IMR-90 (cell line): ENCODE measurements around the gene C11orf71. TPM values are rescaled to one million over a fixed set of nuclear protein-coding genes. Genes with fewer than 3 reads are reported as not detected.

ENCODE experiments used
- ATAC-seq: fragments of 200-7000 bp; cut with Tn5 transposase; 2 replicates; pipeline ENCODE4 v1.9.1; 2020; ENCODE audit warnings: low read depth, mild to moderate bottlenecking, moderate library complexity
- BruUV-seq: library from RNA; stranded (reverse); fragments of 400-500 nt; replicated peaks from 2 replicates; lab custom pipeline; 2021; lab: Mats Ljungman, UMichigan
- CTCF ChIA-PET: fragments of 300-600 bp; formaldehyde crosslinking; extraction: SDS; loops from one replicate; lab custom pipeline; 2021; ENCODE audit warnings: antibody characterized with exemption; lab: Yijun Ruan, JAX
- POLR2A ChIA-PET: fragments of 300-600 bp; sonication (Branson Sonifier 250); formaldehyde crosslinking; loops from one replicate; lab custom pipeline; 2022; ENCODE audit warnings: antibody characterized with exemption; ENCODE audit not compliant: unreplicated experiment; lab: Charles Lee
- DNase-seq: peaks from one replicate; pipeline ENCODE4 v3.0.0; 2013
- H2AFZ ChIP-seq: replicated peaks from 2 replicates; pipeline ENCODE3; 2013; ENCODE audit warnings: low read length, mild to moderate bottlenecking; ENCODE audit not compliant: poor library complexity
- H2AK5ac ChIP-seq: 2 replicates; pipeline ENCODE4 v1.6.1; 2013; ENCODE audit warnings: low read depth, low read length, inconsistent platforms
- H2AK9ac ChIP-seq: replicated peaks from 2 replicates; pipeline ENCODE3; 2013; ENCODE audit warnings: mild to moderate bottlenecking, low read depth, low read length, moderate library complexity; ENCODE audit not compliant: poor library complexity
- H2BK120ac ChIP-seq: 2 replicates; pipeline ENCODE4 v1.6.1; 2013; ENCODE audit warnings: low read depth, low read length, inconsistent platforms
- H2BK15ac ChIP-seq: 3 replicates; pipeline ENCODE4 v1.6.1; 2013; ENCODE audit warnings: low read depth, low read length, inconsistent platforms
- H2BK20ac ChIP-seq: 2 replicates; pipeline ENCODE4 v1.6.1; 2013; ENCODE audit warnings: low read depth, mild to moderate bottlenecking, inconsistent platforms, low read length, moderate library complexity
- H2BK5ac ChIP-seq: 2 replicates; pipeline ENCODE4 v1.6.1; 2013; ENCODE audit warnings: mild to moderate bottlenecking, low read depth, low read length, inconsistent platforms; ENCODE audit not compliant: poor library complexity, severe bottlenecking
- H3K14ac ChIP-seq: replicated peaks from 2 replicates; pipeline ENCODE4 v1.6.1; 2013; ENCODE audit warnings: low read depth, low read length, inconsistent platforms
- H3K18ac ChIP-seq: 2 replicates; pipeline ENCODE4 v1.6.1; 2013; ENCODE audit warnings: low read depth, low read length, control low read depth
- H3K23ac ChIP-seq: 2 replicates; pipeline ENCODE4 v1.6.1; 2013; ENCODE audit warnings: low read depth, low read length, inconsistent platforms
- H3K27ac ChIP-seq: 2 replicates; pipeline ENCODE4 v1.5.1; 2013; ENCODE audit warnings: mild to moderate bottlenecking, control low read depth, low read length; ENCODE audit not compliant: insufficient read depth
- H3K27me3 ChIP-seq: 2 replicates; pipeline ENCODE4 v1.6.1; 2013; ENCODE audit warnings: low read length; ENCODE audit not compliant: control insufficient read depth, insufficient read depth
- H3K36me3 ChIP-seq: 2 replicates; pipeline ENCODE4 v1.6.1; 2013; ENCODE audit warnings: low read length, mixed read lengths; ENCODE audit not compliant: control insufficient read depth, insufficient read depth
- H3K4ac ChIP-seq: 2 replicates; pipeline ENCODE4 v1.6.1; 2013; ENCODE audit warnings: low read depth, low read length, inconsistent platforms
- H3K4me1 ChIP-seq: 2 replicates; pipeline ENCODE4 v1.6.1; 2013; ENCODE audit warnings: low read length, mixed read lengths; ENCODE audit not compliant: control insufficient read depth, insufficient read depth
- H3K4me2 ChIP-seq: 2 replicates; pipeline ENCODE4 v1.6.1; 2013; ENCODE audit warnings: low read depth, mild to moderate bottlenecking, control low read depth, low read length, moderate library complexity
- H3K4me3 ChIP-seq: 2 replicates; pipeline ENCODE4 v1.5.1; 2013; ENCODE audit warnings: low read depth, mild to moderate bottlenecking, control low read depth, low read length, moderate library complexity; ENCODE audit not compliant: insufficient read depth
- H3K56ac ChIP-seq: 2 replicates; pipeline ENCODE4 v1.6.1; 2013; ENCODE audit warnings: low read length, inconsistent platforms; ENCODE audit not compliant: insufficient read depth; ENCODE audit errors: extremely low read depth
- H3K79me1 ChIP-seq, 2 experiments: 2 replicates each; pipeline ENCODE4 v1.6.1; 2013; ENCODE audit warnings: low read length in 2 of 2, inconsistent platforms in 1 of 2, low read depth in 1 of 2
- H3K9ac ChIP-seq: 2 replicates; pipeline ENCODE4 v1.6.1; 2013; ENCODE audit warnings: low read depth, low read length, control low read depth
- H3K9me1 ChIP-seq: 2 replicates; pipeline ENCODE4 v1.6.1; 2013; ENCODE audit warnings: low read length, inconsistent platforms; ENCODE audit not compliant: insufficient read depth
- H3K9me3 ChIP-seq: 2 replicates; pipeline ENCODE4 v1.6.1; 2013; ENCODE audit warnings: low read length; ENCODE audit not compliant: control insufficient read depth, insufficient read depth
- H4K20me1 ChIP-seq: 2 replicates; pipeline ENCODE4 v1.6.1; 2013; ENCODE audit warnings: low read length, inconsistent platforms; ENCODE audit not compliant: insufficient read depth
- H4K5ac ChIP-seq: 2 replicates; pipeline ENCODE4 v1.6.1; 2013; ENCODE audit warnings: mild to moderate bottlenecking, low read depth, low read length, control low read depth
- H4K8ac ChIP-seq, 2 experiments: 2 replicates each; pipeline ENCODE4 v1.6.1; 2013; ENCODE audit warnings: low read depth in 2 of 2, low read length in 2 of 2, control low read depth in 1 of 2, inconsistent platforms in 1 of 2
- H4K91ac ChIP-seq: 2 replicates; pipeline ENCODE4 v1.6.1; 2013; ENCODE audit warnings: low read depth, low read length, inconsistent platforms; ENCODE audit not compliant: insufficient read depth
- NFE2L2 ChIP-seq: fragments of 150-350 bp; IDR thresholded peaks from 2 replicates; pipeline ENCODE4 v1.6.1; 2016; ENCODE audit warnings: low read depth, mild to moderate bottlenecking, low read length
- WGBS, 2 experiments: methylation state at CpG; one replicate each; pipeline versions ENCODE4 v1.1.5 to v1.1.7; 2013; ENCODE audit warnings: missing lambda C conversion rate in 2 of 2; ENCODE audit not compliant: insufficient read length in 1 of 2; ENCODE audit errors: extremely low coverage in 2 of 2; 5-methylcytosine and 5-hydroxymethylcytosine counted together
- dilution Hi-C: fragments of 300-500 bp; cut with HindIII; formaldehyde crosslinking; loops from one replicate; pipeline ENCODE4 v1.14.3; 2018; ENCODE audit warnings: low sequenced_read_pairs; ENCODE audit not compliant: unreplicated experiment
- in situ Hi-C: fragments of 300-500 bp; cut with MboI; formaldehyde crosslinking; loops from 3 replicates; pipeline ENCODE4 v1.14.3; 2019; ENCODE audit warnings: low sequenced_read_pairs, inconsistent platforms, mixed read lengths
- intact Hi-C: fragments of 100-400 bp; cut with micrococcal nuclease; formaldehyde crosslinking; loops from 2 replicates; pipeline ENCODE4 v1.10.0; 2022
- polyA plus RNA-seq, 3 experiments: library from polyadenylated mRNA; depleted of rRNA; stranded (reverse); fragments of >200 nt; gene quantifications; 2 replicates each; pipeline ENCODE4 v1.2.3, GENCODE V29; 2012; ENCODE audit warnings: low replicate concordance in 1 of 3
- total RNA-seq: library from RNA; depleted of rRNA; stranded (reverse); fragments of >200 nt; gene quantifications from 2 replicates; pipeline ENCODE4 v1.2.3, GENCODE V29; 2012

Gene C11orf71
- total and polyA plus RNA-seq, 2 of the 4 experiments (the other 2 are of a cell fraction): 2.3 to 3.7 TPM

DNA sequence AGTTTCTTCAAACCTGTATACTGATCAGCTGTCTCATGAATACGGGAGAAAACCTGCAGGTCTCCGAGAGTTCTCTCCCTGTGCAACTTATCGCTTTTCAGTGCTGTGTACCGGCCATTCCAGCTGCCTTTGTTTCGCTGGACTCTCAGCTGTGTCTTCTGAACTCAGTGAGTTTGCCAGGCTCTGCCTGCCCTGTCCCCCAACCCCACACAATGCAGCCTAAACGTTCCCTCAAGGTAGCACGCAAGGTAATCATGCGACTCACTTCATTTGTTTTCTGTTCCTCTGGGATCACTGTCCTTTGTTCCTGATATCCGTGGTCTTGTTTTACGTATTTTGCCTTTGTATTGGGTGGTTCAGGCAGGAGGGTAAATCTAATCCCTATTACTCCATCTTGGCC, 13.6 kb upstream of the C11orf71 start:
- dilution Hi-C loops: no loop called here
- no peak overlapping the region for H2AK9ac ChIP-seq
- no peak overlapping the region for H3K9ac ChIP-seq
- no peak overlapping the region for H2AK5ac ChIP-seq
- WGBS, 2 experiments: 93% methylated on average over 3 of the region's 10 CpGs; no CpG with 5 or more reads in 1 of the 2 experiments
- no peak overlapping the region for H2AFZ ChIP-seq
- no peak overlapping the region for H2BK20ac ChIP-seq
- TF ChIP-seq NFE2L2: no peak
- no peak overlapping the region for H4K8ac ChIP-seq
- H3K4me1 ChIP-seq: no peaks in the 10 kb centered on the region; the same call in 1 of the 2 replicates
- no peak overlapping the region for H3K56ac ChIP-seq
- no peak overlapping the region for H3K4me3 ChIP-seq
- peaks cover 20% of the 10 kb centered on the region for H3K36me3 ChIP-seq
- ATAC-seq (no peak), DNase-seq (no peak)
- H4K91ac ChIP-seq: no peak overlapping the region
- intact Hi-C loops: no loop called here
- peaks cover 0 to 7% of the 10 kb centered on the region in 2 experiments; a peak in 2 of 4 replicates for H3K79me1 ChIP-seq
- ChIA-PET POLR2A (no interaction called here), CTCF (no interaction called here)
- H2BK15ac ChIP-seq: no peak overlapping the region
- H3K4ac ChIP-seq: no peak overlapping the region
- no peak overlapping the region for H3K4me2 ChIP-seq
- no peak overlapping the region for H3K18ac ChIP-seq
- H3K9me1 ChIP-seq: peaks cover 2% of the 10 kb centered on the region; the same call in 1 of the 2 replicates
- H2BK5ac ChIP-seq: no peak overlapping the region
- H3K27me3 ChIP-seq: no peaks in the 10 kb centered on the region
- H3K9me3 ChIP-seq: no peaks in the 10 kb centered on the region
- no peak overlapping the region for H3K27ac ChIP-seq
- H3K23ac ChIP-seq: no peak overlapping the region
- no peak overlapping the region for H2BK120ac ChIP-seq
- no TSS peak for BruUV-seq
- in situ Hi-C loops: no loop called here
- no peak overlapping the region for H3K14ac ChIP-seq
- H4K5ac ChIP-seq: no peak overlapping the region
- H4K20me1 ChIP-seq: no peaks in the 10 kb centered on the region
